ENCODE results near the gene ZNF132. TPM values are rescaled to one million over a fixed set of nuclear protein-coding genes. Genes with fewer than 3 reads are reported as not detected.
A peak's percentile ranks its signal among the peaks of the same experiment; 100 is the strongest.

ZNF132 gene
- total and polyA plus RNA-seq, 3 donors from 2014 or later = 5.5 to 11.6 (median 11.4) TPM

DNA sequence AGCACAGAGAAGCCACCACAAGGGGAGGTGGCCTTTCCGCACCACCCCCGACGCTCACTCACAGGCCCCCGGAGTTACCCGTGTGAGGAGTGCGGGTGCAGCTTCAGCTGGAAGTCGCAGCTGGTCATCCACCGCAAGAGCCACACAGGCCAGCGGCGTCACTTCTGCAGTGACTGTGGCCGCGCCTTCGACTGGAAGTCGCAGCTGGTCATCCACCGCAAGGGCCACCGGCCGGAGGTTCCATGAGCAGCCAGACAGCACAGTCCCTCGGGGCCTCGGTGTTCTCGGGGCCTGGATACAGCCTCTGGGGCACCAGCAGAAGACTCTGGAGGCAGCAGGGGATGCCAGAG is 40.5 kb upstream of the ZNF132 start:
- TF ChIP-seq POLR2A (IDR thresholded peaks at IDR 0.05) = no peak
- TF ChIP-seq, protein P1, sequence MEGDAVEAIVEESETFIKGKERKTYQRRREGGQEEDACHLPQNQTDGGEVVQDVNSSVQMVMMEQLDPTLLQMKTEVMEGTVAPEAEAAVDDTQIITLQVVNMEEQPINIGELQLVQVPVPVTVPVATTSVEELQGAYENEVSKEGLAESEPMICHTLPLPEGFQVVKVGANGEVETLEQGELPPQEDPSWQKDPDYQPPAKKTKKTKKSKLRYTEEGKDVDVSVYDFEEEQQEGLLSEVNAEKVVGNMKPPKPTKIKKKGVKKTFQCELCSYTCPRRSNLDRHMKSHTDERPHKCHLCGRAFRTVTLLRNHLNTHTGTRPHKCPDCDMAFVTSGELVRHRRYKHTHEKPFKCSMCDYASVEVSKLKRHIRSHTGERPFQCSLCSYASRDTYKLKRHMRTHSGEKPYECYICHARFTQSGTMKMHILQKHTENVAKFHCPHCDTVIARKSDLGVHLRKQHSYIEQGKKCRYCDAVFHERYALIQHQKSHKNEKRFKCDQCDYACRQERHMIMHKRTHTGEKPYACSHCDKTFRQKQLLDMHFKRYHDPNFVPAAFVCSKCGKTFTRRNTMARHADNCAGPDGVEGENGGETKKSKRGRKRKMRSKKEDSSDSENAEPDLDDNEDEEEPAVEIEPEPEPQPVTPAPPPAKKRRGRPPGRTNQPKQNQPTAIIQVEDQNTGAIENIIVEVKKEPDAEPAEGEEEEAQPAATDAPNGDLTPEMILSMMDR (IDR thresholded peaks at IDR 0.05) = no peak
- intact Hi-C loops (cut with DNase I; ENCODE audit: low total_unique reads) = no loop called here
- no peak for DNase-seq

DNA sequence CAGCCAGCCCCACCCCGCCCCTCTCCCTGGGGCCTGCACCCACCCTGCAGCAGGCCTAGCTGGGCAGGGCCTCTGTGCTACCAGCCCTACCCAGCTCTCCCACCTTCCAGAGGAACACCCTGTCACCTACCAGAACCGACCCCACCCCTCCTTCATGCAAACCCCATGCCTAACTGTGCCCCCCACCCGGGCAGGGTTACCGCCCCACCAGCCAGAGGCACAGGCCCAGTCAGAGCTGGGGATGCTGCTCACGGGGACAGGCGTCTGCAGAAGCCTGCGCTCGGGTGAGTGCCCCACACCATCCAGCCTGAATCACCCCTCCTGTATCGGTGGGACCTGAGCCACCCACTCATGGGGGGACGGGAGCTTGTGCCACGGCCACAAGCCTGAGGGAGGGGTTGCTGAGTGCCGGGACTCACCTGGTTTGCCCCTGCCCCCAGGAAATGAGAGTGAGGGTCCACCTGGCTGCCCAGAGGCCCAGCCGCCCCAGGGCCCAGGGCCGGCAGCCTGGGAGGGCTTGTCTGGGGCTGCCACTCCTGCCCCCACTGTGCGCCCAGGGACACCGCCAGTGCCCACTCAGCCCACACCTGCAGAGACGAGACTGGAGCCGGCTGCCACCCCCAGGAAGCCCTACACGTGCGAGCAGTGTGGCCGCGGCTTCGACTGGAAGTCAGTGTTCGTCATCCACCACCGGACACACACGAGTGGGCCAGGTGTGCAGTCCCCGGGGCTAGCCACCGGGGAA is 40.0 kb upstream of the ZNF132 start:
- 95% methylated on average over 25 of the region's 28 CpGs; no CpG with 5 or more reads in 1 of the 2 donors for WGBS, 2 donors
- no peak for DNase-seq
- H3K36me3 ChIP-seq (ENCODE audit: low read depth, missing control alignments) = no peaks in the 10 kb centered on the region
- no peak for TF ChIP-seq POLR2A (IDR thresholded peaks at IDR 0.05)
- TF ChIP-seq, protein P1 (IDR thresholded peaks at IDR 0.05) = no peak
- peaks cover 14% of the 10 kb centered on the region for H3K4me1 ChIP-seq
- no peaks in the 10 kb centered on the region for H3K27me3 ChIP-seq
- H3K27ac ChIP-seq = no peak overlapping the region
- intact Hi-C loops (cut with DNase I; ENCODE audit: low total_unique reads) = no loop called here
- H3K9me3 ChIP-seq = no peaks in the 10 kb centered on the region
- H3K4me3 ChIP-seq = no peak overlapping the region

More for the DNA sequence above, 40.5 kb upstream of the ZNF132 start:
- no peaks in the 10 kb centered on the region for H3K36me3 ChIP-seq (ENCODE audit: low read depth, missing control alignments)
- peaks cover 9% of the 10 kb centered on the region for H3K4me1 ChIP-seq
- no peak overlapping the region for H3K27ac ChIP-seq
- H3K4me3 ChIP-seq = no peak overlapping the region
- H3K9me3 ChIP-seq = no peaks in the 10 kb centered on the region
- H3K27me3 ChIP-seq = no peaks in the 10 kb centered on the region
- 91 to 93% methylated on average over 11 to 20 of the region's 20 CpGs for WGBS, 2 donors

DNA sequence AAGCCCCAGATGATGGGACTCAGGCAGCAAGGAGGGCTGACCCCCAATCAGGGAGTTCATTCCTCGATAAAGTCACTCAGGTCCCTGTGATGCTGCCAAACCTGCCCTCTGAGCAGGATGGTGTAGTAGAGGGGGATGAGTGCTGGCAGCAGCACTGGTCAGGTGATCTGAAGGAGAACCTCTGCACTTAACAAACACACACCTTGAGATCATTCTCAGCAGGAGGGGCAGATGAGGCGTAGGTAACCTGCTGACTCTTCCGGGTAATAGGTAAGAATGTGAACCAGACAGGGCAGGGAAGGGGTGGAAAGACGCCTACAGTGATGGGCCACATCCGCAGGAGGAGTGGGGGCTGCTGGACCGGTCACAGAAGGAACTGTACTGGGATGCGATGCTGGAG is 39.4 kb upstream of the ZNF132 start:
- no peak for DNase-seq
- 86% methylated on average over 4 to 7 of the region's 7 CpGs for WGBS, 2 donors
- no peaks in the 10 kb centered on the region for H3K27me3 ChIP-seq
- H3K4me1 ChIP-seq = peaks cover 16% of the 10 kb centered on the region
- no peaks in the 10 kb centered on the region for H3K36me3 ChIP-seq (ENCODE audit: low read depth, missing control alignments)
- no peak overlapping the region for H3K27ac ChIP-seq
- TF ChIP-seq, protein P1 (IDR thresholded peaks at IDR 0.05) = no peak
- TF ChIP-seq POLR2A (IDR thresholded peaks at IDR 0.05) = no peak
- intact Hi-C loops (cut with DNase I; ENCODE audit: low total_unique reads) = no loop called here
- no peaks in the 10 kb centered on the region for H3K9me3 ChIP-seq
- no peak overlapping the region for H3K4me3 ChIP-seq

DNA sequence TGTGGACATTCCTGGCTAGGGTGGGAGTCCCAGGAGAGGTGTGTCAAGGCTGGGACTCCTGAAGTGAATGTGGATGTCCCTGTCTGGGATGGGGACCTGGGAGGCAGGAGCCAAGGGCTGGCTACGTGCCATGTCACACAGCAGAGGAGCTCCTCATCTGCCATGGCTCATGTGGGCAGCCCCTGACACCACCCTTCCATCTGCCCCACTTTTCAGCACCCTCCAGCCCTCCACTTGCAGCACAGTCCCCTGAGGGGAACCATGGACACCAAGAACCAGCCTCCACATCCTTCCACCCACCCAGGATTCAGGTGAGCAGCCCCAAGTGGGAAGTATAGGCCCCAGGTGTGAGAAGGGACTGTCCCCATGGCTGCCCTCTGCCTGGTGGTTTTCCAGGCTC is 37.9 kb upstream of the ZNF132 start:
- Histone ChIP-seq H3K27ac (no peak overlapping the region), H3K27me3 (no peaks in the 10 kb centered on the region), H3K36me3 (ENCODE audit: low read depth, missing control alignments) (no peaks in the 10 kb centered on the region), H3K4me3 (no peak overlapping the region), H3K9me3 (no peaks in the 10 kb centered on the region), H3K4me1 (peaks cover 16% of the 10 kb centered on the region)
- TF ChIP-seq POLR2A (IDR thresholded peaks at IDR 0.05) = no peak
- TF ChIP-seq, protein P1 (IDR thresholded peaks at IDR 0.05) = no peak
- 83 to 100% methylated on average over 1 of the region's 1 CpG for WGBS, 2 donors
- DNase-seq = no peak
- intact Hi-C loops (cut with DNase I; ENCODE audit: low total_unique reads) = no loop called here

DNA sequence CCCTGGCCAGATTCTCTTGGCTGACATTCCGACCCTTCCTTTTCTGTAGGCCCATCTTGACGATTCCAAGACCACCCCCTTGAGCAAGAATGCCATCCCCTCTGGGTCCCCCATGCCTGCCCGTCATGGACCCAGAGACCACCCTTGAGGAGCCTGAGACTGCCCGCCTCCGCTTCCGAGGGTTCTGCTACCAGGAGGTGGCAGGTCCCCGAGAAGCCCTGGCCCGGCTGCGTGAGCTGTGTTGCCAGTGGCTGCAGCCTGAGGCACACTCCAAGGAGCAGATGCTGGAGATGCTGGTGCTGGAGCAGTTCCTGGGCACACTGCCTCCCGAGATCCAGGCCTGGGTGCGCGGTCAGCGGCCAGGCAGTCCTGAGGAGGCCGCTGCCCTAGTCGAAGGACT is 37.2 kb upstream of the ZNF132 start:
- Histone ChIP-seq H3K4me3 (peak overlapping the region in 1 of 2 donors; percentile 66), H3K27me3 (no peaks in the 10 kb centered on the region), H3K4me1 (peaks cover 16% of the 10 kb centered on the region), H3K36me3 (ENCODE audit: low read depth, missing control alignments) (no peaks in the 10 kb centered on the region), H3K27ac (peak overlapping the region; percentile 73 to 93), H3K9me3 (no peaks in the 10 kb centered on the region)
- DNase-seq = no peak
- TF ChIP-seq, protein P1 (IDR thresholded peaks at IDR 0.05) = no peak
- TF ChIP-seq POLR2A (IDR thresholded peaks at IDR 0.05) = no peak
- 77 to 81% methylated on average over 9 to 15 of the region's 15 CpGs for WGBS, 2 donors
- intact Hi-C loops (cut with DNase I; ENCODE audit: low total_unique reads) = no loop called here

Measured in testis (tissue), 3 donors.